ENCODE data around the gene TMEM132C. TPM values are rescaled to one million over a fixed set of nuclear protein-coding genes. Genes with fewer than 3 reads are reported as not detected.

The TMEM132C gene
- total and polyA plus RNA-seq, 12 donors = 0.79 to 2.9 (median 1.7) TPM

DNA sequence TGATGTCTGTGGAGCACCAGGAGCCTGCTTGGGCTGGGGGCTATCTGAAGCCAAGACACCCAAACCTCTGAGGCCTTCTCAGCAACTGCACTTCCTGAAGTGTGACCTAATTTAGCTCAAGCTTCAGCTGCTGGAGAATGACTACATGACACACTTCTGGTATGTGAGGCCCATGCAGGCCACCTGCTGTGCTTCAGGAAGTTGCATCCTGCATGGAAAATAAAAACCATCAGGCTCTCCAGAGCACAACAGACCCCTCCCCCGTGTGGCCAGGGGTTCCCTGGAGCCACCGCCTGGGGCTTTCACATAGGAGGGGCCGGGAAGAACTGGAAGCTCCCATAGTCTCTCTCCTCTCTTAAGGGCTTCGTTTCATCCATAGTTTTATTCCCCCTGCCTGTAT, 339.1 kb downstream of the TMEM132C start:
- ATAC-seq = no peak
- H3K27me3 ChIP-seq = no peaks in the 10 kb centered on the region
- TF ChIP-seq, protein P1, sequence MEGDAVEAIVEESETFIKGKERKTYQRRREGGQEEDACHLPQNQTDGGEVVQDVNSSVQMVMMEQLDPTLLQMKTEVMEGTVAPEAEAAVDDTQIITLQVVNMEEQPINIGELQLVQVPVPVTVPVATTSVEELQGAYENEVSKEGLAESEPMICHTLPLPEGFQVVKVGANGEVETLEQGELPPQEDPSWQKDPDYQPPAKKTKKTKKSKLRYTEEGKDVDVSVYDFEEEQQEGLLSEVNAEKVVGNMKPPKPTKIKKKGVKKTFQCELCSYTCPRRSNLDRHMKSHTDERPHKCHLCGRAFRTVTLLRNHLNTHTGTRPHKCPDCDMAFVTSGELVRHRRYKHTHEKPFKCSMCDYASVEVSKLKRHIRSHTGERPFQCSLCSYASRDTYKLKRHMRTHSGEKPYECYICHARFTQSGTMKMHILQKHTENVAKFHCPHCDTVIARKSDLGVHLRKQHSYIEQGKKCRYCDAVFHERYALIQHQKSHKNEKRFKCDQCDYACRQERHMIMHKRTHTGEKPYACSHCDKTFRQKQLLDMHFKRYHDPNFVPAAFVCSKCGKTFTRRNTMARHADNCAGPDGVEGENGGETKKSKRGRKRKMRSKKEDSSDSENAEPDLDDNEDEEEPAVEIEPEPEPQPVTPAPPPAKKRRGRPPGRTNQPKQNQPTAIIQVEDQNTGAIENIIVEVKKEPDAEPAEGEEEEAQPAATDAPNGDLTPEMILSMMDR (IDR thresholded peaks at IDR 0.05) = no peak
- H3K9me3 ChIP-seq = no peaks in the 10 kb centered on the region
- DNase-seq = no peak
- H3K4me1 ChIP-seq = no peaks in the 10 kb centered on the region
- H3K27ac ChIP-seq = no peak overlapping the region
- WGBS, 2 donors = 35 to 42% methylated on average over 4 of the region's 4 CpGs
- intact Hi-C loops (cut with DNase I) = no loop called here
- no peaks in the 10 kb centered on the region for H3K36me3 ChIP-seq
- no peak overlapping the region for H3K4me3 ChIP-seq

DNA sequence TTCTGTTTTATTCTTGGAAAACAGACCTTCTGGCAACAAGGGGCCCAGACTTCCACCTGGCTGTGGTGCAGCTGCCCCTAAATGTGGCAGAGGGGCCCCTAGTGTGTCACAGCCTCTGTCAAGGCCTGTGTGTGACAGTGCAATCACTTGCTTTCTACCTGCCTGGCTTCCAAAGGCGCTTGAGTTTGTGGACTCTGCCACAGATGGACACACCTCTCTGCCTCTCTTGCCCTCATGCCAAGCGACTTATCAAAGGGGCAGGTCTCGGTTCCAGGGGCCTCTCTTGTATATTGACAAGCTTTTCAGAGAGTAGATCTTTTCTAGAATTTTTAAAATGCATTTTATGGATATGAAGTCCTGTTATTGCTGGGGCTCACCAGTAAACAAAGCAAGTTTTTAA, 339.6 kb downstream of the TMEM132C start:
- Histone ChIP-seq H3K27me3 (no peaks in the 10 kb centered on the region), H3K4me3 (no peak overlapping the region), H3K27ac (no peak overlapping the region), H3K9me3 (no peaks in the 10 kb centered on the region), H3K36me3 (no peaks in the 10 kb centered on the region), H3K4me1 (no peaks in the 10 kb centered on the region)
- TF ChIP-seq, protein P1 (IDR thresholded peaks at IDR 0.05) = no peak
- 54 to 80% methylated on average over 3 of the region's 3 CpGs for WGBS, 2 donors
- intact Hi-C loops (cut with DNase I) = no loop called here
- ATAC-seq (no peak), DNase-seq (no peak)

DNA sequence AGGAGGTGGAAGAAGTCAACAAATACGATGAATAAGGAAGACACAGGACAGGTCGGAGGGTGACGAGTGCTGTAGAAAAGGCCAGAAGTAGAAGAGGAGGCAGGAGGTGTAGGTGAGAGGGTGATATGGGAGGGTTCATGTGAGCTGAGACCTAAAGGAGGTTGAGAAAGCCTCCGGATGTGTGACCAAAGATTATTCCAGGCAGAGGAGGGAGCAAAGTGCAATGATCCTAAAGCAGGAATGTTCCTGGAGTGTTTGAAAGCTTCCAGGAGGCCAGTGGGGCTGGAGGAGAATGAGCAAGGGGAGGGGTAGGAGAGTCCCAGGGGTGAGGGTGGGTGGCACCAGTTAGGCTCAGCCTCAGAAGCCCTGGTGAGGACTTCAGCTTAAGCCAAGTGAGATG, 340.0 kb downstream of the TMEM132C start:
- ATAC-seq (no peak), DNase-seq (no peak)
- Histone ChIP-seq H3K4me1 (no peaks in the 10 kb centered on the region), H3K9me3 (no peaks in the 10 kb centered on the region), H3K27ac (no peak overlapping the region), H3K4me3 (no peak overlapping the region), H3K36me3 (no peaks in the 10 kb centered on the region), H3K27me3 (no peaks in the 10 kb centered on the region)
- intact Hi-C loops (cut with DNase I) = no loop called here
- TF ChIP-seq, protein P1 (IDR thresholded peaks at IDR 0.05) = no peak
- WGBS, 2 donors = 70 to 72% methylated on average over 4 of the region's 4 CpGs

DNA sequence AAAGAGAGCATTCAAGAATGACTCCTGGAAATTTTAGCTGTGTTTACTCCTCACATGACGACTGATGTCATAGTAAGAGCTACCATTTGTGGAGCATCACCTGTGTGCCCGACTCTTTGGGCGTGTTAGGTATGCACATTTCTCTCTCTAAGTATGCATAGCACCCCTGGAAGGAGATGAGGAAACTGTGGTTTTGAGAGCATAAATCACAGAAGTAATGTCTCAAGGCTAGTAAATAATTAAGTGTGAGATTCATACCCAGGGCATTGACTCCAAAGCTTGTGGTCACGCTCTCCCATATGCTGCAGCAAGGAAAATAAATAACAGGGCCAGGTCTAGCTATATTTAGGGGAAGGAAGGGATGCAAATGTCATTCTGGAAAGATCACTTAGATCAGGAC, 340.7 kb downstream of the TMEM132C start:
- Histone ChIP-seq H3K27ac (no peak overlapping the region), H3K27me3 (no peaks in the 10 kb centered on the region), H3K9me3 (no peaks in the 10 kb centered on the region), H3K4me1 (peaks cover 0 to 3% (median 0%) of the 10 kb centered on the region in 9 donors), H3K36me3 (no peaks in the 10 kb centered on the region), H3K4me3 (no peak overlapping the region)
- DNase-seq = no peak
- WGBS, 2 donors = 77 to 88% methylated on average over 4 of the region's 4 CpGs
- TF ChIP-seq, protein P1 (IDR thresholded peaks at IDR 0.05) = no peak
- ATAC-seq = no peak
- intact Hi-C loops (cut with DNase I) = no loop called here

All from heart right ventricle (tissue), 16 donors.